Measurements from ENCODE around the gene NCBP3.

GRCh38 chr17:3846437-3847164 is 555 bp upstream of the NCBP3 start:
- no peak for TF ChIP-seq CTCF (IDR thresholded peaks at IDR 0.05; ENCODE audit: extremely low read depth in 1 of 2, insufficient read depth in 1 of 2, low read depth in 1 of 2, low read length in 2 of 2)
- TF ChIP-seq POLR2AphosphoS5 (IDR thresholded peaks at IDR 0.05; ENCODE audit: insufficient read depth, low read depth, low read length), result no peak
- no peak for TF ChIP-seq MYC (IDR thresholded peaks at IDR 0.05; ENCODE audit: low read depth, low read length)
- TF ChIP-seq GATA2 (IDR thresholded peaks at IDR 0.05; ENCODE audit: insufficient read depth, insufficient read length, low read depth, low read length), result no peak
- TF ChIP-seq POLR2A (IDR thresholded peaks at IDR 0.05; ENCODE audit: low read depth, low read length), result no peak
- TF ChIP-seq EZH2 (IDR thresholded peaks at IDR 0.05; ENCODE audit: borderline replicate concordance, low read depth, low read length, severe bottlenecking), result no peak

Measured in endothelial cell of umbilical vein (primary cell).